H1 (cell line): Measurements from ENCODE around the gene HDAC8. TPM values are rescaled to one million over a fixed set of nuclear protein-coding genes. Genes with fewer than 3 reads are reported as not detected.

Experiments
- CTCF ChIA-PET: fragments of 300-600 bp; sonication (Branson Sonifier 250); formaldehyde crosslinking; loops from one replicate; lab custom pipeline; 2021; ENCODE audit not compliant: partially characterized antibody; lab: Charles Lee
- POLR2A ChIA-PET: fragments of 300-600 bp; sonication (Branson Sonifier 250); formaldehyde crosslinking; loops from one replicate; lab custom pipeline; 2021; ENCODE audit warnings: inconsistent platforms; ENCODE audit not compliant: partially characterized antibody; lab: Charles Lee
- DNase-seq, 2 experiments: peaks; one replicate each; pipeline versions ENCODE4 v3.0.0 to v3.0.0-alpha.2; 2010 to 2022; ENCODE audit warnings: low spot score in 2 of 2, low read depth in 1 of 2, mixed read lengths in 1 of 2
- FAIRE-seq: peaks from 2 replicates; lab custom pipeline; 2011; peaks lifted over from hg19 to GRCh38; lab: Jason Lieb, UNC
- H2AFZ ChIP-seq: 2 replicates; pipeline ENCODE4 v1.8.1; 2012; ENCODE audit warnings: low read length, inconsistent platforms
- H2AK5ac ChIP-seq: 2 replicates; pipeline ENCODE4 v1.6.1; 2013; ENCODE audit warnings: low read depth, low read length
- H2BK120ac ChIP-seq: replicated peaks from 2 replicates; pipeline ENCODE3; 2013; ENCODE audit warnings: low read depth, low read length, inconsistent platforms
- H2BK12ac ChIP-seq: 2 replicates; pipeline ENCODE4 v1.6.1; 2013; ENCODE audit warnings: low read depth, low read length
- H2BK15ac ChIP-seq: 2 replicates; pipeline ENCODE4 v1.6.1; 2013; ENCODE audit warnings: low read length
- H2BK20ac ChIP-seq: 2 replicates; pipeline ENCODE4 v1.6.1; 2013; ENCODE audit warnings: low read length
- H2BK5ac ChIP-seq: 2 replicates; pipeline ENCODE4 v1.6.1; 2013; ENCODE audit warnings: low read depth, low read length
- H3K14ac ChIP-seq: 2 replicates; pipeline ENCODE4 v1.6.1; 2013; ENCODE audit warnings: inconsistent platforms; ENCODE audit not compliant: insufficient read length
- H3K18ac ChIP-seq: 2 replicates; pipeline ENCODE4 v1.6.1; 2013; ENCODE audit warnings: low read length; ENCODE audit errors: extremely low read depth
- H3K23ac ChIP-seq: 2 replicates; pipeline ENCODE4 v1.6.1; 2013; ENCODE audit warnings: inconsistent platforms; ENCODE audit not compliant: insufficient read length
- H3K23me2 ChIP-seq: 2 replicates; pipeline ENCODE4 v1.6.1; 2013; ENCODE audit warnings: low read depth, low read length
- H3K27ac ChIP-seq: 2 replicates; pipeline ENCODE4 v1.6.1; 2011; ENCODE audit warnings: low read depth, low read length, inconsistent platforms
- H3K27me3 ChIP-seq, 4 experiments: replicated peaks in 1 of 4; 1 replicate in 1 of 4; 2 replicates in 3 of 4; pipeline versions ENCODE4 v1.6.1 to v1.8.1; 2011 to 2013; ENCODE audit warnings: low read length in 3 of 4, mild to moderate bottlenecking in 3 of 4, inconsistent platforms in 2 of 4, mixed read lengths in 2 of 4, moderate library complexity in 1 of 4; ENCODE audit not compliant: control insufficient read depth in 3 of 4, insufficient read depth in 3 of 4; ENCODE audit errors: extremely low read depth in 1 of 4
- H3K36me3 ChIP-seq, 4 experiments: 2 replicates each; pipeline versions ENCODE4 v1.6.1 to v1.8.1; 2011 to 2013; ENCODE audit warnings: mild to moderate bottlenecking in 4 of 4, low read length in 3 of 4, moderate library complexity in 2 of 4, control low read depth in 1 of 4, inconsistent platforms in 1 of 4; ENCODE audit not compliant: insufficient read depth in 4 of 4, control insufficient read depth in 2 of 4
- H3K4ac ChIP-seq: replicated peaks from 2 replicates; pipeline ENCODE3; 2013; ENCODE audit warnings: low read length, low read depth, mixed read lengths, inconsistent platforms; ENCODE audit not compliant: insufficient read length
- H3K4me1 ChIP-seq, 4 experiments: replicated peaks in 1 of 4; 1 replicate in 1 of 4; 2 replicates in 3 of 4; pipeline versions ENCODE4 v1.6.1 to v1.8.1; 2011 to 2013; ENCODE audit warnings: low read length in 3 of 4, inconsistent platforms in 2 of 4, mixed read lengths in 1 of 4; ENCODE audit not compliant: insufficient read depth in 4 of 4, control insufficient read depth in 3 of 4
- H3K4me2 ChIP-seq, 2 experiments: 2 replicates each; pipeline versions ENCODE4 v1.6.1 to v1.8.1; 2011 to 2013; ENCODE audit warnings: low read depth in 2 of 2, low read length in 2 of 2, control low read depth in 1 of 2, inconsistent platforms in 1 of 2, mild to moderate bottlenecking in 1 of 2; ENCODE audit not compliant: insufficient read depth in 1 of 2
- H3K4me3 ChIP-seq, 4 experiments: fragments of 200-600, 300-600 bp in 1 of 4; sonication (generic), shearing (Covaris generic), sonication (Bioruptor Twin) in 1 of 4; 2 replicates each; pipeline versions ENCODE4 v1.5.1 to v1.8.1; 2011 to 2016; ENCODE audit warnings: low read length in 4 of 4, low read depth in 3 of 4, control low read depth in 2 of 4, inconsistent platforms in 2 of 4, mild to moderate bottlenecking in 2 of 4, mixed read lengths in 1 of 4, moderate library complexity in 1 of 4; ENCODE audit not compliant: insufficient read depth in 2 of 4; ENCODE audit errors: extremely low read depth in 1 of 4
- H3K56ac ChIP-seq: replicated peaks from 2 replicates; pipeline ENCODE3; 2013; ENCODE audit warnings: low read depth, mild to moderate bottlenecking, mixed read lengths, low read length, inconsistent platforms; ENCODE audit not compliant: insufficient read length
- H3K79me1 ChIP-seq: 2 replicates; pipeline ENCODE4 v1.6.1; 2013; ENCODE audit warnings: low read depth, low read length, control low read depth
- H3K79me2 ChIP-seq, 2 experiments: 2 replicates each; pipeline versions ENCODE4 v1.6.1 to v1.8.1; 2012 to 2013; ENCODE audit warnings: low read length in 2 of 2, mild to moderate bottlenecking in 2 of 2, inconsistent platforms in 1 of 2; ENCODE audit not compliant: insufficient read depth in 2 of 2, control insufficient read depth in 1 of 2
- H3K9ac ChIP-seq, 4 experiments: replicated peaks in 1 of 4; 1 replicate in 1 of 4; 2 replicates in 3 of 4; pipeline versions ENCODE4 v1.6.1 to v1.8.1; 2011 to 2013; ENCODE audit warnings: low read depth in 3 of 4, low read length in 3 of 4, control low read depth in 2 of 4, mild to moderate bottlenecking in 2 of 4, moderate library complexity in 2 of 4, inconsistent platforms in 1 of 4; ENCODE audit errors: extremely low read depth in 1 of 4
- H3K9me3 ChIP-seq, 2 experiments: 2 replicates each; pipeline versions ENCODE4 v1.6.1 to v1.8.1; 2012 to 2013; ENCODE audit warnings: mild to moderate bottlenecking in 2 of 2, moderate library complexity in 2 of 2, control low read depth in 1 of 2, inconsistent platforms in 1 of 2, low read depth in 1 of 2, low read length in 1 of 2, mixed read lengths in 1 of 2; ENCODE audit not compliant: insufficient read depth in 2 of 2
- H4K20me1 ChIP-seq, 2 experiments: replicated peaks in 1 of 2; 2 replicates each; pipeline versions ENCODE3 to v1.8.1; 2011 to 2013; ENCODE audit warnings: inconsistent platforms in 2 of 2, low read length in 2 of 2, mild to moderate bottlenecking in 1 of 2; ENCODE audit not compliant: insufficient read depth in 2 of 2, control insufficient read depth in 1 of 2
- H4K5ac ChIP-seq: 2 replicates; pipeline ENCODE4 v1.6.1; 2013; ENCODE audit warnings: low read length, low read depth, mixed read lengths, inconsistent platforms; ENCODE audit not compliant: insufficient read length
- H4K8ac ChIP-seq: 2 replicates; pipeline ENCODE4 v1.8.0; 2013; ENCODE audit warnings: mild to moderate bottlenecking, moderate library complexity, low read length, inconsistent platforms; ENCODE audit not compliant: insufficient read depth; ENCODE audit errors: extremely low read depth
- H4K91ac ChIP-seq: replicated peaks from 2 replicates; pipeline ENCODE3; 2013; ENCODE audit warnings: low read length, mixed read lengths, inconsistent platforms; ENCODE audit not compliant: insufficient read length
- CEBPB ChIP-seq: IDR thresholded peaks from 2 replicates; pipeline ENCODE4 v1.6.1; 2012; ENCODE audit warnings: low read depth, low read length
- E2F6 ChIP-seq: IDR thresholded peaks from 2 replicates; pipeline ENCODE4 v1.6.1; 2012; ENCODE audit warnings: inconsistent platforms
- EGR1 ChIP-seq: IDR thresholded peaks from 2 replicates; pipeline ENCODE4 v1.6.1; 2011; ENCODE audit warnings: low read depth, low read length, borderline replicate concordance
- EP300 ChIP-seq, 2 experiments: IDR thresholded peaks; 1 replicate in 1 of 2; 2 replicates in 1 of 2; pipeline ENCODE4 v1.6.1; 2011 to 2012; ENCODE audit warnings: low read depth in 2 of 2, low read length in 2 of 2, mild to moderate bottlenecking in 2 of 2, borderline replicate concordance in 1 of 2, inconsistent platforms in 1 of 2, moderate library complexity in 1 of 2
- JUND ChIP-seq: IDR thresholded peaks from 2 replicates; pipeline ENCODE4 v1.6.1; 2011; ENCODE audit warnings: mild to moderate bottlenecking, improper control_type of control experiment, low read length
- KDM5A ChIP-seq: fragments of 200-600 bp; IDR thresholded peaks from 2 replicates; pipeline ENCODE4 v1.7.1; 2012; ENCODE audit warnings: mild to moderate bottlenecking, low read length, inconsistent platforms, mixed read lengths
- RFX5 ChIP-seq: IDR thresholded peaks from 2 replicates; pipeline ENCODE4 v1.6.1; 2011; ENCODE audit warnings: low read depth, low read length, improper control_type of control experiment, borderline replicate concordance
- SAP30 ChIP-seq: fragments of 300-600 bp; sonication (generic); IDR thresholded peaks from 2 replicates; pipeline ENCODE4 v1.7.1; 2012; ENCODE audit warnings: low read length, moderate library complexity, mild to moderate bottlenecking, inconsistent platforms; ENCODE audit not compliant: insufficient read depth, insufficient replicate concordance
- SP4 ChIP-seq: IDR thresholded peaks from 2 replicates; pipeline ENCODE4 v1.6.1; 2012; ENCODE audit warnings: low read length, inconsistent platforms
- SUZ12 ChIP-seq: fragments of 200-600 bp; sonication (generic); IDR thresholded peaks from 2 replicates; pipeline ENCODE4 v1.6.1; 2012; ENCODE audit warnings: mild to moderate bottlenecking, inconsistent platforms, low read length, moderate library complexity, mixed read lengths
- WGBS, 2 experiments: shearing (Covaris generic) in 1 of 2; methylation state at CpG; one replicate each; pipeline versions ENCODE4 v1.1.6 to v1.1.7; 2013 to 2015; ENCODE audit warnings: low lambda C conversion rate in 2 of 2, mixed read lengths in 2 of 2, inconsistent platforms in 1 of 2, low coverage in 1 of 2, missing lambda C conversion rate in 1 of 2; ENCODE audit not compliant: insufficient replicate concordance in 2 of 2, insufficient coverage in 1 of 2, insufficient read length in 1 of 2; ENCODE audit errors: extremely low coverage in 1 of 2, missing lambda C conversion rate in 1 of 2; 5-methylcytosine and 5-hydroxymethylcytosine counted together
- polyA plus RNA-seq, 7 experiments: library from polyadenylated mRNA; depleted of rRNA in 3 of 7; stranded (reverse) in 5 of 7; unstranded in 2 of 7; fragments of >200 nt in 5 of 7; fragments of 200-250 nt in 2 of 7; gene quantifications; 1 replicate in 5 of 7; 2 replicates in 1 of 7; 4 replicates in 1 of 7; pipeline versions ENCODE4 v1.2.1 to v1.2.3, GENCODE V29; 2011 to 2013; ENCODE audit warnings: missing spikeins in 2 of 7, mixed read lengths in 2 of 7
- total RNA-seq: library from RNA; stranded (reverse); fragmentation: NEBNext Ultra II Directional; extraction: Animal tissue kit (Norgen Biotek cat#: 25700); gene quantifications from 2 replicates; pipeline ENCODE4 v1.2.1, GENCODE V29; 2021
- TF ChIP-seq, protein P1 (sequence below): IDR thresholded peaks from 2 replicates; pipeline ENCODE4 v1.6.1; 2011; ENCODE audit warnings: low read depth, mild to moderate bottlenecking, low read length; ENCODE audit not compliant: insufficient read depth

HDAC8 gene
- total and polyA plus RNA-seq, 2 of the 8 experiments (the other 6 are each of a cell fraction or from before 2014, with no cell fraction given), result 9.7 to 20.3 TPM

DNA sequence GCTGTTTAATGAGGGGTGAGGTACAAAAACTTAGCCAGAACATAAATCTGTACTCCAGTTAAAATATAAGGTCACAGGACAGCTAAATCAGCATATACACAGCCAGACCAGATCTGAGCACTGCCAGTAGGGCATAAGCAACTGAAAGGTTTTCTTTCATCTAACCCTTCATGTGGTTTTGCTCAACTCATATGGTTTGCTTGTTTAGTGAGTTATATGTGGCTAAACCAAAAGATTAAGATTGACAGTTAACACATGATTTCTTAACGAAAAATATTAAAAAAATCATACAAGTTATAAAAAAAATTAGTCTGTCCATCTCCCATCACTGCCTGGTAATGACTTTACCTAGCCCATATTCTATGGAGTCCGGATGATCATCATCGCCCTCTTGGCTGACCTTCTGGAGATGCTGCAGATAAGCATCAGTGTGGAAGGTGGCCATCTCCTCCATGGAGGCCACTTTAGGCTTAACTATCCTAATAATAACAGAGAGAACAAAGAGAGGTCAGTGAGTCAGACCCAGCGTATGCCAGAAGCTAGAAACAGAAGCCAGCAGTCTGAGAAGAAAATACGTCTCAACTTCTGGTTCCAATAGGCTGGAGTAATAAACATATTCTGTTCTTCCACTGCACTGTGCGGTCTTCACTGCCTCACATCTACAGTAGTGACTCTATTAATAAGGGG, 4.1 kb downstream of the HDAC8 start:
- 92% methylated on average over 6 of the region's 6 CpGs; no CpG with 5 or more reads in 1 of the 2 experiments for whole genome bisulfite sequencing, 2 experiments
- Histone ChIP-seq H3K4me1 (no peaks in the 10 kb centered on the region), H2AFZ (no peak overlapping the region), H3K36me3 (peaks cover 2 to 15% (median 7%) of the 10 kb centered on the region in 4 experiments; a peak in 4 of 8 replicates), H2BK12ac (no peak overlapping the region), H3K4me3 (no peak overlapping the region), H3K27ac (no peak overlapping the region), H2BK20ac (no peak overlapping the region), H4K5ac (no peak overlapping the region), H3K56ac (no peak overlapping the region), H4K91ac (no peak overlapping the region), H3K18ac (no peak overlapping the region), H2BK5ac (no peak overlapping the region), H2BK15ac (no peak overlapping the region), H3K9ac (no peak overlapping the region), H3K9me3 (no peaks in the 10 kb centered on the region), H3K79me1 (no peaks in the 10 kb centered on the region), H3K4ac (no peak overlapping the region), H3K79me2 (no peaks in the 10 kb centered on the region), H4K8ac (no peak overlapping the region), H3K4me2 (no peak overlapping the region), H3K14ac (no peak overlapping the region), H3K27me3 (no peaks in the 10 kb centered on the region), H3K23ac (no peak overlapping the region), H2BK120ac (no peak overlapping the region), H3K23me2 (no peaks in the 10 kb centered on the region), H4K20me1 (no peaks in the 10 kb centered on the region), H2AK5ac (no peak overlapping the region)
- DNase-seq (no peak), FAIRE-seq (no peak)
- ChIA-PET CTCF (no interaction called here), POLR2A (no interaction called here)
- no peak for TF ChIP-seq SAP30
- no peak for TF ChIP-seq RFX5
- no peak for TF ChIP-seq CEBPB
- TF ChIP-seq EGR1, result no peak
- no peak for TF ChIP-seq SUZ12
- TF ChIP-seq, protein P1, sequence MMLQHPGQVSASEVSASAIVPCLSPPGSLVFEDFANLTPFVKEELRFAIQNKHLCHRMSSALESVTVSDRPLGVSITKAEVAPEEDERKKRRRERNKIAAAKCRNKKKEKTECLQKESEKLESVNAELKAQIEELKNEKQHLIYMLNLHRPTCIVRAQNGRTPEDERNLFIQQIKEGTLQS, result no peak
- TF ChIP-seq JUND, result no peak
- no peak for TF ChIP-seq SP4
- TF ChIP-seq KDM5A, result no peak
- no peak for TF ChIP-seq E2F6
- no peak for TF ChIP-seq EP300 (IDR thresholded peaks at IDR 0.05; ENCODE audit: borderline replicate concordance in 1 of 2, low read depth in 2 of 2, low read length in 2 of 2)
